Right renal pelvis (tissue), 4 donors: ENCODE results near the gene EIF4G3. TPM values are rescaled to one million over a fixed set of nuclear protein-coding genes. Genes with fewer than 3 reads are reported as not detected.
"Not testable (repeated sequence)": the region's sequence is repeated elsewhere in the genome, so short reads cannot be mapped to it uniquely, and the experiment has no call there.

Experiments
- DNase-seq, 4 donors: peaks; one replicate each; pipeline ENCODE4 v3.0.0-alpha.2; 2013; ENCODE audit warnings: low read depth in 4 of 4, low spot score in 3 of 4, missing footprints in 1 of 4
- polyA plus RNA-seq, 4 donors: library from polyadenylated mRNA; unstranded; fragments of 120-200 nt; gene quantifications; one replicate each; pipeline ENCODE4 v1.2.1, GENCODE V29; 2013; ENCODE audit not compliant: insufficient read length in 4 of 4

EIF4G3 gene
- polyA plus RNA-seq = 10 to 100 TPM; 64.4 to 76.1 (median 72.2) TPM

- peak; percentile 98 to 99 (median 99) for DNase-seq
These were observed at the start of gene EIF4G3 for GRCh38 chr1:21176586-21177555. EIF4G3 (minus strand) TSS chr1:21176897; CDS start chr1:21002742, 174,155 bp downstream.

- DNase-seq = no peak
These were observed 48.4 kb upstream of the EIF4G3 start for GRCh38 chr1:21225065-21225464.

- DNase-seq = no peak
These were observed 44.1 kb upstream of the EIF4G3 start for GRCh38 chr1:21220815-21221214.

GRCh38 chr1:21219674-21220073 lies 43.0 kb upstream of the EIF4G3 start:
- no peak for DNase-seq

- DNase-seq = no peak
These were observed 41.3 kb upstream of the EIF4G3 start for GRCh38 chr1:21217812-21218596.

- peak in 1 of 4 donors; percentile 22 for DNase-seq
These were observed 40.4 kb upstream of the EIF4G3 start for GRCh38 chr1:21216835-21217811.

GRCh38 chr1:21212126-21212525 lies 35.4 kb upstream of the EIF4G3 start:
- DNase-seq = no peak

GRCh38 chr1:21208137-21208700 lies 31.5 kb upstream of the EIF4G3 start:
- not testable (repeated sequence) for DNase-seq

- DNase-seq = no peak
These were observed 29.4 kb upstream of the EIF4G3 start for GRCh38 chr1:21206117-21206516.

GRCh38 chr1:21205416-21205815 lies 28.7 kb upstream of the EIF4G3 start:
- no peak for DNase-seq

- DNase-seq = no peak
These were observed 25.0 kb upstream of the EIF4G3 start for GRCh38 chr1:21201650-21202049.

GRCh38 chr1:21201238-21201637 lies 24.5 kb upstream of the EIF4G3 start:
- DNase-seq = not testable (repeated sequence)

GRCh38 chr1:21200767-21201166 lies 24.1 kb upstream of the EIF4G3 start:
- no peak for DNase-seq

- DNase-seq = no peak
These were observed 22.2 kb upstream of the EIF4G3 start for GRCh38 chr1:21198929-21199328.

GRCh38 chr1:21192871-21193270 lies 16.2 kb upstream of the EIF4G3 start:
- no peak for DNase-seq

- DNase-seq = no peak
These were observed 15.6 kb upstream of the EIF4G3 start for GRCh38 chr1:21192284-21192683.

GRCh38 chr1:21190771-21191170 lies 14.1 kb upstream of the EIF4G3 start:
- not testable (repeated sequence) for DNase-seq

- no peak for DNase-seq
These were observed 13.3 kb upstream of the EIF4G3 start for GRCh38 chr1:21189906-21190500.

GRCh38 chr1:21189421-21189820 lies 12.7 kb upstream of the EIF4G3 start:
- DNase-seq = no peak
